Spleen (tissue), 11 donors: ENCODE data around the gene ZNF462. TPM values are rescaled to one million over a fixed set of nuclear protein-coding genes. Genes with fewer than 3 reads are reported as not detected.

Source experiments
- DNase-seq: peaks from one replicate; pipeline ENCODE4 v3.0.0-alpha.2; 2020
- H3K27ac ChIP-seq, 8 donors: fragments of 200-600 bp; sonication (generic) in 7 of 8; 1 replicate in 4 of 8; 2 replicates in 4 of 8; pipeline versions ENCODE4 v1.5.0 to v1.8.0; 2016 to 2021; ENCODE audit warnings: inconsistent platforms in 4 of 8, mild to moderate bottlenecking in 4 of 8, moderate library complexity in 1 of 8
- H3K27me3 ChIP-seq, 7 donors: fragments of 200-600 bp; sonication (generic) in 6 of 7; replicated peaks in 1 of 7; 1 replicate in 4 of 7; 2 replicates in 3 of 7; pipeline versions ENCODE4 v1.5.0 to v1.8.0; 2016 to 2021; ENCODE audit warnings: inconsistent platforms in 3 of 7, mild to moderate bottlenecking in 1 of 7
- H3K36me3 ChIP-seq, 6 donors: fragments of 200-600 bp; sonication (generic) in 5 of 6; 1 replicate in 4 of 6; 2 replicates in 2 of 6; pipeline versions ENCODE4 v1.5.0 to v1.8.0; 2016 to 2021; ENCODE audit warnings: inconsistent platforms in 2 of 6
- H3K4me1 ChIP-seq, 6 donors: fragments of 200-600 bp; sonication (generic) in 5 of 6; 1 replicate in 3 of 6; 2 replicates in 3 of 6; pipeline versions ENCODE4 v1.5.0 to v1.8.0; 2016 to 2021; ENCODE audit warnings: inconsistent platforms in 3 of 6
- H3K4me3 ChIP-seq, 8 donors: fragments of 200-600 bp; sonication (generic) in 7 of 8; 1 replicate in 4 of 8; 2 replicates in 4 of 8; pipeline versions ENCODE4 v1.5.0 to v1.8.0; 2016 to 2021; ENCODE audit warnings: inconsistent platforms in 4 of 8, mild to moderate bottlenecking in 4 of 8, moderate library complexity in 2 of 8
- H3K9me3 ChIP-seq, 8 donors: fragments of 200-600 bp; sonication (generic) in 7 of 8; 1 replicate in 4 of 8; 2 replicates in 4 of 8; pipeline versions ENCODE4 v1.5.0 to v1.8.0; 2016 to 2021; ENCODE audit warnings: inconsistent platforms in 4 of 8
- CTCF ChIP-seq, 11 experiments: fragments of 200-600 bp in 7 of 11; fragments of 450-650 bp in 4 of 11; sonication (generic) in 4 of 11; IDR thresholded peaks in 8 of 11; conservative IDR thresholded peaks in 3 of 11; 1 replicate in 7 of 11; 2 replicates in 4 of 11; pipeline versions ENCODE4 v1.4.0 to v1.8.0; 2016 to 2021; ENCODE audit warnings: antibody characterized with exemption in 11 of 11, inconsistent platforms in 4 of 11, mild to moderate bottlenecking in 1 of 11
- POLR2A ChIP-seq, 3 donors: fragments of 450-650 bp; IDR thresholded peaks; one replicate each; pipeline ENCODE4 v1.5.1; 2017; ENCODE audit warnings: antibody characterized with exemption in 3 of 3, mild to moderate bottlenecking in 1 of 3
- POLR2AphosphoS5 ChIP-seq, 3 donors: sonication (generic); formaldehyde crosslinking; IDR thresholded peaks; one replicate each; pipeline ENCODE4 v1.5.1; 2017; ENCODE audit warnings: antibody characterized with exemption in 3 of 3
- WGBS, 5 donors: extraction: QIAGEN DNeasy Blood & Tissue Kit in 3 of 5; methylation state at CpG; one replicate each; pipeline versions ENCODE4 v1.1.5 to v1.1.7; 2013 to 2018; 5-methylcytosine and 5-hydroxymethylcytosine counted together
- intact Hi-C: fragments of 100-400 bp; cut with DNase I; formaldehyde crosslinking; loops from one replicate; pipeline ENCODE4 v1.15.0; 2023; ENCODE audit warnings: low total_unique reads
- polyA plus RNA-seq, 3 donors: library from polyadenylated mRNA; stranded (reverse); fragments of 200-250 nt; gene quantifications; one replicate each; pipeline ENCODE4 v1.2.1, GENCODE V29; 2013
- total RNA-seq, 7 donors: library from RNA; depleted of rRNA in 3 of 7; stranded (reverse); fragments of >200 nt in 3 of 7; fragmentation: NEBNext Ultra II Directional in 4 of 7; extraction: Animal tissue kit (Norgen Biotek cat#: 25700) in 4 of 7; gene quantifications; one replicate each; pipeline versions ENCODE4 v1.1.0 to v1.2.1, GENCODE V29; 2016 to 2021
- donor health status: healthy with polysubstance abuse.
- donor health status: DM: no; HTN: no; CAD: no; lungs with moderate emphysema.
- donor health status: DM: no; HTN: no; CAD: no.
- donor health status: Bipolar disorder and iron deficiency.
- donor health status: healthy.
- donor health status: DM: no; HTN: no; CAD: no.
- donor health status: DM: yes; HTN: yes; CAD: no.

ZNF462 gene
- total and polyA plus RNA-seq, 10 donors, result 0.36 to 38.9 (median 20.3) TPM

GRCh38 chr9:106931466-106931865 is 68.5 kb downstream of the ZNF462 start:
- Histone ChIP-seq H3K27ac (no peak overlapping the region), H3K36me3 (peaks cover 0 to 61% (median 0%) of the 10 kb centered on the region in 6 donors), H3K27me3 (no peaks in the 10 kb centered on the region), H3K9me3 (peaks cover 0 to 8% (median 0%) of the 10 kb centered on the region in 8 donors), H3K4me3 (no peak overlapping the region), H3K4me1 (no peaks in the 10 kb centered on the region)
- TF ChIP-seq CTCF (IDR thresholded peaks at IDR 0.05 in 8 of 11, conservative IDR thresholded peaks at IDR 0.05 in 3 of 11) (no peak), POLR2AphosphoS5 (IDR thresholded peaks at IDR 0.05) (no peak), POLR2A (IDR thresholded peaks at IDR 0.05) (no peak)
- no peak for DNase-seq
- WGBS, 5 donors, result 82 to 93% (median 89%) methylated on average over 4 of the region's 4 CpGs
- intact Hi-C loops, result no loop called here

GRCh38 chr9:106932178-106932577 is 69.2 kb downstream of the ZNF462 start:
- no peaks in the 10 kb centered on the region for H3K4me1 ChIP-seq
- H3K27ac ChIP-seq, result no peak overlapping the region
- WGBS, 5 donors, result 84 to 95% (median 92%) methylated on average over 10 of the region's 10 CpGs
- H3K9me3 ChIP-seq, result peaks cover 0 to 7% (median 0%) of the 10 kb centered on the region in 8 donors
- no peak overlapping the region for H3K4me3 ChIP-seq
- peaks cover 0 to 64% (median 0%) of the 10 kb centered on the region in 6 donors for H3K36me3 ChIP-seq
- no peak for DNase-seq
- intact Hi-C loops, result no loop called here
- no peak for TF ChIP-seq CTCF (IDR thresholded peaks at IDR 0.05 in 8 of 11, conservative IDR thresholded peaks at IDR 0.05 in 3 of 11)
- no peak for TF ChIP-seq POLR2AphosphoS5 (IDR thresholded peaks at IDR 0.05)
- no peak for TF ChIP-seq POLR2A (IDR thresholded peaks at IDR 0.05)
- no peaks in the 10 kb centered on the region for H3K27me3 ChIP-seq

DNA sequence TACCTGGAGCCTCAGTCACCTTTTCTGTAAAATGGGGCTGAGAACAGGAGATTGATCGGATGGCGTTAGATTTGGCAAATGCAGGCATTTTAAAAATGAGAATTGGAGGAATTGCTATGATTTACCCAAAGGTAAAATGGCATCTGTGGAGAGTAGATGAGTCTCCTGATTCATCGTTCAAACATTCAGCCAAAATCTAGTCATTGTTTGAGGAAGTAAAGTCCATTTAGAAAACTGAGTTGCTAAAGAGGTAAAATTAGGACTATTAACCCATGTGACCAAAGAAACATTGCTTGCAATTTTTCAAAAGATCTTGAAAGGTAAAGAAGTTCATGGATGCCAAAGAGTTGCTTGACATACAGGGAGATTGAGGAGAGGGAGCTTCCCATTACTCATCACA is 69.7 kb downstream of the ZNF462 start:
- no peaks in the 10 kb centered on the region for H3K4me1 ChIP-seq
- peaks cover 0 to 5% (median 0%) of the 10 kb centered on the region in 8 donors for H3K9me3 ChIP-seq
- DNase-seq, result no peak
- H3K27me3 ChIP-seq, result no peaks in the 10 kb centered on the region
- H3K36me3 ChIP-seq, result peaks cover 0 to 60% (median 0%) of the 10 kb centered on the region in 6 donors
- H3K27ac ChIP-seq, result no peak overlapping the region
- intact Hi-C loops, result no loop called here
- TF ChIP-seq POLR2AphosphoS5 (IDR thresholded peaks at IDR 0.05) (no peak), POLR2A (IDR thresholded peaks at IDR 0.05) (no peak)
- WGBS, 5 donors, result 90 to 99% (median 96%) methylated on average over 3 of the region's 3 CpGs
- no peak overlapping the region for H3K4me3 ChIP-seq

DNA sequence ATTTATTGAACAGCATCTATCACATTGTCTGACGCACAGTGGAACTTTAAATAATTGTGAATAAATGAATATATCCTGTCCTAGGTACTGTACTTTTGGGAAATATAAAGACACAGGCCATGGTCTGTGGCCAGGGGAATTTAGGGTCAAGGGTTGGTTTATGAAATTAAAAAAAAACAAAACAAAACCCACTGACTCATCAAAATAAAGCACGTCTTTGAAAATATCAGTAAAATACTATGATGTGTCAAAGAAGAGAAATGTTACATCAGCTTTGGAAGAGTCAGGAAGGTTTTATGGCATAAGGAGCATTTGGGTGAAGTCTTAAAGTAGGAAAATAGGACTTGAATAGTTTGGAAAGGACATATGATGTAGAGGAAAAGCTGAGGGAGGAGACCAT is 70.5 kb downstream of the ZNF462 start:
- 69 to 89% (median 89%) methylated on average over 2 of the region's 2 CpGs for WGBS, 5 donors
- Histone ChIP-seq H3K4me3 (no peak overlapping the region), H3K27ac (no peak overlapping the region), H3K9me3 (peaks cover 0 to 5% (median 0%) of the 10 kb centered on the region in 8 donors), H3K27me3 (no peaks in the 10 kb centered on the region), H3K4me1 (no peaks in the 10 kb centered on the region), H3K36me3 (peaks cover 0 to 54% (median 0%) of the 10 kb centered on the region in 6 donors)
- intact Hi-C loops, result no loop called here
- TF ChIP-seq POLR2A (IDR thresholded peaks at IDR 0.05) (no peak), POLR2AphosphoS5 (IDR thresholded peaks at IDR 0.05) (no peak), CTCF (IDR thresholded peaks at IDR 0.05 in 8 of 11, conservative IDR thresholded peaks at IDR 0.05 in 3 of 11) (no peak)
- no peak for DNase-seq
